Left renal pelvis (tissue), 4 donors: ENCODE data around the gene TBC1D22A. TPM values are rescaled to one million over a fixed set of nuclear protein-coding genes. Genes with fewer than 3 reads are reported as not detected.

ENCODE experiments used
- DNase-seq, 4 donors: peaks; one replicate each; pipeline ENCODE4 v3.0.0-alpha.2; 2013; ENCODE audit warnings: low read depth in 4 of 4, low spot score in 3 of 4
- polyA plus RNA-seq, 4 donors: library from polyadenylated mRNA; unstranded; fragments of 120-200 nt; gene quantifications; one replicate each; pipeline ENCODE4 v1.2.1, GENCODE V29; 2013; ENCODE audit not compliant: insufficient read length in 4 of 4

Gene TBC1D22A
- polyA plus RNA-seq, 4 donors: 14.3 to 19.3 (median 15.7) TPM

GRCh38 chr22:46852771-46853170, 90.3 kb downstream of the TBC1D22A start:
- no peak for DNase-seq

- DNase-seq: no peak
Measured at GRCh38 chr22:46853191-46853590, 90.7 kb downstream of the TBC1D22A start.

GRCh38 chr22:46854125-46854870, 91.8 kb downstream of the TBC1D22A start:
- no peak for DNase-seq

- DNase-seq: no peak
Measured at GRCh38 chr22:46855681-46856080, 93.2 kb downstream of the TBC1D22A start.

GRCh38 chr22:46856661-46857060, 94.2 kb downstream of the TBC1D22A start:
- DNase-seq: no peak

- no peak for DNase-seq
Measured at GRCh38 chr22:46857142-46857884, 94.9 kb downstream of the TBC1D22A start.

GRCh38 chr22:46857885-46858143, 95.4 kb downstream of the TBC1D22A start:
- DNase-seq: no peak

GRCh38 chr22:46858181-46858771, 95.8 kb downstream of the TBC1D22A start:
- DNase-seq: no peak

GRCh38 chr22:46860562-46860961, 98.1 kb downstream of the TBC1D22A start:
- DNase-seq: no peak

- DNase-seq: no peak
Measured at GRCh38 chr22:46861468-46862367, 99.3 kb downstream of the TBC1D22A start.

- DNase-seq: no peak
Measured at GRCh38 chr22:46862418-46863324, 100.2 kb downstream of the TBC1D22A start.

- DNase-seq: no peak
Measured at GRCh38 chr22:46863794-46864193, 101.3 kb downstream of the TBC1D22A start.

- no peak for DNase-seq
Measured at GRCh38 chr22:46864314-46865051, 102.0 kb downstream of the TBC1D22A start.

- no peak for DNase-seq
Measured at GRCh38 chr22:46865052-46865434, 102.6 kb downstream of the TBC1D22A start.

GRCh38 chr22:46865642-46866041, 103.2 kb downstream of the TBC1D22A start:
- no peak for DNase-seq

- no peak for DNase-seq
Measured at GRCh38 chr22:46866591-46866990, 104.1 kb downstream of the TBC1D22A start.

- no peak for DNase-seq
Measured at GRCh38 chr22:46867106-46867505, 104.7 kb downstream of the TBC1D22A start.

- DNase-seq: no peak
Measured at GRCh38 chr22:46869329-46869728, 106.9 kb downstream of the TBC1D22A start.

- DNase-seq: no peak
Measured at GRCh38 chr22:46869831-46870441, 107.5 kb downstream of the TBC1D22A start.
